BLaER1 treated with 17β-estradiol and CSF1 and Interleukin-3, amounts not matched to agents 10 nM and 100 nM (cell line): ENCODE measurements around the gene OR13C3.
A peak's percentile ranks its signal among the peaks of the same experiment; 100 is the strongest.

Source experiments
- H3K27ac ChIP-seq, 11 experiments: shearing (Covaris generic); formaldehyde crosslinking; 2 replicates each; pipeline ENCODE4 v1.8.1; 2022
- H3K27me3 ChIP-seq, 11 experiments: shearing (Covaris generic); formaldehyde crosslinking; 2 replicates each; pipeline ENCODE4 v1.8.1; 2022
- H3K36me3 ChIP-seq, 11 experiments: shearing (Covaris generic); formaldehyde crosslinking; 2 replicates each; pipeline ENCODE4 v1.8.1; 2022
- H3K4me1 ChIP-seq, 10 experiments: shearing (Covaris generic); formaldehyde crosslinking; 2 replicates each; pipeline ENCODE4 v1.8.1; 2022
- H3K4me2 ChIP-seq, 11 experiments: shearing (Covaris generic); formaldehyde crosslinking; 2 replicates each; pipeline ENCODE4 v1.8.1; 2022
- H3K4me3 ChIP-seq, 10 experiments: shearing (Covaris generic); formaldehyde crosslinking; 2 replicates each; pipeline ENCODE4 v1.8.1; 2022
- H3K9ac ChIP-seq, 11 experiments: shearing (Covaris generic); formaldehyde crosslinking; 2 replicates each; pipeline ENCODE4 v1.8.1; 2022
- H3K9me3 ChIP-seq, 11 experiments: shearing (Covaris generic); formaldehyde crosslinking; replicated peaks in 1 of 11; 2 replicates each; pipeline ENCODE4 v1.8.1; 2022
- H4K20me1 ChIP-seq, 11 experiments: shearing (Covaris generic); formaldehyde crosslinking; 2 replicates each; pipeline ENCODE4 v1.8.1; 2022
- Cebpa-rat ChIP-seq, 11 experiments: shearing (Covaris generic); IDR thresholded peaks; 2 replicates each; pipeline ENCODE4 v1.8.1; 2022

OR13C3 gene

DNA sequence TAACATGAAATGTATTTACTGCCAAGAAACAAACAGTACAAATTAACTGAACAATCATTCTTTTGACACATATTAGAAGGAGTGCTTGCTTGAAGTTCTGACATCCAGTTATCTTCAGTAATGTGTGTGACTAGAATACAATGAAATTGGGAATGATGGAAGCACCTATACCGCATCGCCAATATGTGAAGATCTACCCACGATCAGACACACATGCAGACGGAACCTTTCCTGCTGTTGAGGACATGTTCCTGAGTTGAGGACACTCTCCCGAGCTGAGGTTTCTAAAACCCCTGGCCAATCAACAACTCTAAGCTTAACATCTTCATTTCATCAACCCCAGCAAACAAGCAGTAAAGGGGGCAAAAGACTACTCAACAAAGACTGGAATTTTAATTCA, at the start of gene OR13C3:
Gene OR13C3 (minus strand): TSS at position 101 of the 400 bp plus-strand sequence. CDS start 133 bp downstream, outside the sequence.
- no peak for TF ChIP-seq Cebpa-rat (IDR thresholded peaks at IDR 0.05)
- no peak within 1 kb of the TSS for H3K4me3 ChIP-seq
- H3K4me2 ChIP-seq, result no peak within 1 kb of the TSS
- H3K9ac ChIP-seq, result no peak within 1 kb of the TSS
- H3K27me3 ChIP-seq, result no peaks in the 10 kb centered on the region
- H3K27ac ChIP-seq, result no peak within 1 kb of the TSS
- H3K9me3 ChIP-seq, result no peaks in the 10 kb centered on the region
- H3K36me3 ChIP-seq, result no peaks in the 10 kb centered on the region
- H3K4me1 ChIP-seq, result no peaks in the 10 kb centered on the region
- H4K20me1 ChIP-seq, result no peaks in the 10 kb centered on the region

DNA sequence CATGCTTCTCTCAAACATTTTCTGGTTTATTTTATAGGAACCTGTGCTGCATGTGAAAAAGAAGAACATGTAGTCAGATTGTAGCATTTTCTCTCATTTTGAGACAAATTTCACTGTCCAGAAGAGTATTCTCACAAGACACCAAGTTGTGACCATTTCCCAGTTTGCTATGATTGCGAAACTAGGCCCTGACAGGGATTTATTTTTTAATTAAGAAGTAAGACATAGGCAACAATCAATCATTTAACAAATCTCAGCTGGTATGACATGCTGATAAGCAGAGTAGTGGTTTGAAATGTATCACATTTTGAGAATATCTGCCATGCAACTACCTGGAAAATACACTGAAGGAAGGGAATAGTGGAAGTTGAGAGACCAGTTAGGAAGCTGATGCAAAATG, 43.9 kb upstream of the OR13C3 start:
- no peak overlapping the region for H3K9ac ChIP-seq
- H3K4me1 ChIP-seq, result no peaks in the 10 kb centered on the region
- H4K20me1 ChIP-seq, result no peaks in the 10 kb centered on the region
- peak in 1 of 11 experiments; percentile 13; a peak in 1 of 22 replicates for TF ChIP-seq Cebpa-rat (IDR thresholded peaks at IDR 0.05)
- no peaks in the 10 kb centered on the region for H3K9me3 ChIP-seq
- H3K4me2 ChIP-seq, result no peak overlapping the region
- H3K27ac ChIP-seq, result no peak overlapping the region
- no peak overlapping the region for H3K4me3 ChIP-seq
- H3K36me3 ChIP-seq, result no peaks in the 10 kb centered on the region
- no peaks in the 10 kb centered on the region for H3K27me3 ChIP-seq

DNA sequence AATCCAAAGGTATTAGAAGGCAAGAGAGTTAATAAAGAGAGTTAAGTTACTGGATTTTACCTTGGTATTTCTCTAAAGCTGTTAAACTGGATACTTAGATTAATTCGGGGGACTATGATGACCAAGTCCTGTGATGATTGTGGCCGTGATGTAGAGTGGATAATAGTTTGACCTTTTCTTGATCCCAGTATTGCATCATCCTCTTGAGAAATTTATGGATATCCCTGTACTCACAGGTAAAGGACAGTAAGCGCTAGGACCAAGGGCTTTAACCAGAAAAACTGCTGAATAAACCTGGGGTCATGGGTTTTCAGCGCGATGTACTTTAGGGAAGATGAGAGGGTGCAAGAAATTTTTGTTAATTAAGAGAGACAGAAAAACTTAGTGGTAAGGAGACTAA, 40.6 kb upstream of the OR13C3 start:
- TF ChIP-seq Cebpa-rat (IDR thresholded peaks at IDR 0.05), result peak in 3 of 11 experiments; percentile 14 to 52 (median 29); a peak in 3 of 22 replicates
- H3K9me3 ChIP-seq, result peaks cover 0 to 16% (median 4%) of the 10 kb centered on the region in 11 experiments; a peak in 7 of 22 replicates
- no peak overlapping the region for H3K4me2 ChIP-seq
- no peaks in the 10 kb centered on the region for H3K27me3 ChIP-seq
- H3K4me1 ChIP-seq, result no peaks in the 10 kb centered on the region
- no peak overlapping the region for H3K9ac ChIP-seq
- H4K20me1 ChIP-seq, result no peaks in the 10 kb centered on the region
- no peak overlapping the region for H3K4me3 ChIP-seq
- no peak overlapping the region for H3K27ac ChIP-seq
- H3K36me3 ChIP-seq, result no peaks in the 10 kb centered on the region

DNA sequence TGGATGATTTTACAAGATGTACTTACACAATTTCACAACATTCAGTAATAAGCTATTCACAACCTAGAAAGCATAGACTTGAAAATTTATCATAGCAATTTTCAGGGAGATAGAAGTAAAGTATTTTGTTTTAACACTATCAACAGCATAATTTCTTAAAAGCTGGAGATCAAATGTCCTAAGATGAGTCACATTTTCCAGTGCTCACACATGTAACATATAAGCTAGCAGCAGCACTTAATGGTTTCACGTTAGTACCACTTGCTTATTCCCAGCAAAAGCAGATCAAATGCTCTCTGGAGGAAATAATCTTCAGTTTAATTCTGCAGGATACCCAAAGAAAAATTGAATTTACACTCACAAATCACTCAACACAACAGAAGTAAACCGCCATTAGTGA, 38.8 kb upstream of the OR13C3 start:
- H3K9ac ChIP-seq, result no peak overlapping the region
- H4K20me1 ChIP-seq, result no peaks in the 10 kb centered on the region
- no peaks in the 10 kb centered on the region for H3K27me3 ChIP-seq
- H3K4me1 ChIP-seq, result no peaks in the 10 kb centered on the region
- H3K4me3 ChIP-seq, result no peak overlapping the region
- no peak for TF ChIP-seq Cebpa-rat (IDR thresholded peaks at IDR 0.05)
- peaks cover 0 to 22% (median 4%) of the 10 kb centered on the region in 11 experiments; a peak in 7 of 22 replicates for H3K9me3 ChIP-seq
- H3K4me2 ChIP-seq, result no peak overlapping the region
- H3K27ac ChIP-seq, result no peak overlapping the region
- H3K36me3 ChIP-seq, result no peaks in the 10 kb centered on the region

DNA sequence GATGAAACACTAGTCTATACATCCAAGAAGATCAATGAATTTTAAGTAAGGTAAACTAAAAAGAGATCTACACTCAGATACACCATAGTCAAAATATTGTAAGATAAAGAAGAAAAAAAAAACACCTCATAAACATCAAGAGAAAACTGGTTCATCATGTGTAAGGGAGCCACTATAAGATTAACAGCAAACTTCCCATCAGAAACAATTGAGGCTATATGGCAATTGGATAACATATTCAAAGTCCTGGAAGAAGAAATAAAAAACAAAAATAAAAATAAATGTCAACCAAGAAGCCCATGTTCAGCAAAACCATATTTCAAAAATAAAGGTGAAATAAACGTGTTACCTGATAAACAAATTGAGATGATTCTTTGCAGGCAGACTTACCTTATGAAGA, 36.0 kb upstream of the OR13C3 start:
- no peaks in the 10 kb centered on the region for H3K36me3 ChIP-seq
- no peak overlapping the region for H3K4me2 ChIP-seq
- TF ChIP-seq Cebpa-rat (IDR thresholded peaks at IDR 0.05), result no peak
- no peaks in the 10 kb centered on the region for H3K4me1 ChIP-seq
- H3K27me3 ChIP-seq, result no peaks in the 10 kb centered on the region
- H3K9me3 ChIP-seq, result peaks cover 0 to 22% (median 4%) of the 10 kb centered on the region in 11 experiments; a peak in 7 of 22 replicates
- H4K20me1 ChIP-seq, result no peaks in the 10 kb centered on the region
- no peak overlapping the region for H3K9ac ChIP-seq
- no peak overlapping the region for H3K4me3 ChIP-seq
- no peak overlapping the region for H3K27ac ChIP-seq

DNA sequence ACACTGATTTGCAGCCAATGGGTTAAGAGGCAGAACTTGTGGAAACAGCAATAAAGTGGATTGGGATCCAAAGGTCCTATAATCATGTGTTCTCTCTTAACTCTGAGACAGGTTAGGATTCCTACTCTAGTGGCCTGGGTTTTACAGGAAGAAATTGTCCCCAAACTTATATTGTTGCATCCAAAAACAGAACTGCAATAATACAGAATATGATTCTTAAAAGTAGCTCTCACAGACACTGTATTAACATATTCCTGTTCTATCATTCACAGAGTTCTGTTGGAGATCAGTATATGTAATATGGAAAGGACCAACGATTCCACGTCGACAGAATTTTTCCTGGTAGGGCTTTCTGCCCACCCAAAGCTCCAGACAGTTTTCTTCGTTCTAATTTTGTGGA, 32.2 kb upstream of the OR13C3 start, which contains the start of gene OR13C8:
Gene OR13C8 (plus strand): TSS at position 301 of the 400 bp plus-strand sequence. CDS start 0 bp downstream, at position 301.
- H3K4me3 ChIP-seq, result no peak within 1 kb of the TSS
- no peaks in the 10 kb centered on the region for H3K27me3 ChIP-seq
- no peaks in the 10 kb centered on the region for H3K4me1 ChIP-seq
- H3K4me2 ChIP-seq, result no peak within 1 kb of the TSS
- no peak for TF ChIP-seq Cebpa-rat (IDR thresholded peaks at IDR 0.05)
- peaks cover 0 to 22% (median 4%) of the 10 kb centered on the region in 11 experiments; a peak in 7 of 22 replicates for H3K9me3 ChIP-seq
- H3K36me3 ChIP-seq, result no peaks in the 10 kb centered on the region
- no peak within 1 kb of the TSS for H3K27ac ChIP-seq
- H4K20me1 ChIP-seq, result no peaks in the 10 kb centered on the region
- no peak within 1 kb of the TSS for H3K9ac ChIP-seq

DNA sequence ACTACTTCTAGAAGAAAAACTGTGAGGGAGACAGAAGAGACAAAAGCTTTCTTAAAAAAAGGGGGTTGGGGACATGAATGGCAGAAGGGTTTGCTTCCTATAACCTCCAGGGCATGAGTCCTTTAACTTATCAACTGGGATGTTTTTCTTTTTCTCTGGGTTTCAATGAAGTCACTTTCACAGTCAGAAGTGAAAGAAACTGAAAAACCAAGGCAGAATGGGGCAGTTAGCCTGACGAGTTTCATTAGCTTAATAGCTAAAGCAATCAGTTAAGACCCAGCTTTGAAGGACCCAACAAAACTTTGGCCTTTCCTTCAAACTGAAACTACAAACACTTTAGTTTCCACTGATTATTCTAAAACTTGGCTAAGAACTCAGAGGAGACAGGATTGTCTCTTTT, 27.7 kb upstream of the OR13C3 start:
- H3K4me2 ChIP-seq, result no peak overlapping the region
- no peak overlapping the region for H3K4me3 ChIP-seq
- H3K27me3 ChIP-seq, result no peaks in the 10 kb centered on the region
- H3K9me3 ChIP-seq, result peaks cover 0 to 2% (median 0%) of the 10 kb centered on the region in 11 experiments; a peak in 1 of 22 replicates
- H3K9ac ChIP-seq, result no peak overlapping the region
- TF ChIP-seq Cebpa-rat (IDR thresholded peaks at IDR 0.05), result no peak
- H3K27ac ChIP-seq, result no peak overlapping the region
- H3K36me3 ChIP-seq, result no peaks in the 10 kb centered on the region
- no peaks in the 10 kb centered on the region for H3K4me1 ChIP-seq
- no peaks in the 10 kb centered on the region for H4K20me1 ChIP-seq

DNA sequence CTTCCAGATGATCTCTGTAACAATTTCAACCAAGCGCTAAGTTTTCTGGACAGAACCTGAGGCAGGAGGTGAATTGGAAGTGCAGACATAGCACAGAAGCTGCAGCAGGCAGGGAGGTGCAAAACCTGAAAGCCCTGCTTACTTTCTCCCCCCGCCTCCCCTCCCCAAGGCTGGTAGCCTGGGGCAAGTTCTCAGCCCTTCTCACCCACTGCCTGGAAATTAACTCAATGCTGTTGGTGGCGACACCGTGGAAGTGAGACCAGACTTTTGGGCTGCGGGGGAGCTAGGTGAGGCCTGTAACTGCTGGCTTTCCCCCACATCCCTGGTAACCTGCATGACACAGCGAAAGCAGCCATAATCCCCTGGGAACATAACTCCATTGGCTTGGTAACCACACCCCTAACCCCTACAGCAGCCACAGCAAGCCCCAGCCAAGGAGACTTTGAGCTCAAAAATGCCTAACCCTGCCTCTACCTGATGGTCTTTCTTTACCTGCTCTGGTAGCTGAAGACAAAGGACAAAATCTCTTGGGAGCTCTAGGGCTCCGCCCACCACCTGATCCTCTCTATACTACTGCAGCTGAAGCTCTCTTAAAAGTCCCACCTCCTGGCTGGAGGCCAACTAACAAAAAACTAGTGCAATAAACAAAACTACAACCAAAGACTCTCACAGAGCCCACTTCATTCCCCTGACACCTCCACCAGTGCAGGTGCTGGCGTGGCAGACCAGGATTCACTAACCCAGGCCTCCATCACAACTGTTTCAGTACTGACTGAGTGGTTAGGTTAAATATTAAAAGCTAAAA, 20.4 kb upstream of the OR13C3 start:
- Histone ChIP-seq H3K4me1 (no peaks in the 10 kb centered on the region), H3K27me3 (no peaks in the 10 kb centered on the region), H3K36me3 (no peaks in the 10 kb centered on the region), H3K9ac (no peak overlapping the region), H3K4me3 (no peak overlapping the region), H3K4me2 (no peak overlapping the region), H4K20me1 (no peaks in the 10 kb centered on the region), H3K9me3 (peaks cover 0 to 18% (median 7%) of the 10 kb centered on the region in 11 experiments; a peak in 8 of 22 replicates), H3K27ac (no peak overlapping the region)
- TF ChIP-seq Cebpa-rat (IDR thresholded peaks at IDR 0.05), result no peak

DNA sequence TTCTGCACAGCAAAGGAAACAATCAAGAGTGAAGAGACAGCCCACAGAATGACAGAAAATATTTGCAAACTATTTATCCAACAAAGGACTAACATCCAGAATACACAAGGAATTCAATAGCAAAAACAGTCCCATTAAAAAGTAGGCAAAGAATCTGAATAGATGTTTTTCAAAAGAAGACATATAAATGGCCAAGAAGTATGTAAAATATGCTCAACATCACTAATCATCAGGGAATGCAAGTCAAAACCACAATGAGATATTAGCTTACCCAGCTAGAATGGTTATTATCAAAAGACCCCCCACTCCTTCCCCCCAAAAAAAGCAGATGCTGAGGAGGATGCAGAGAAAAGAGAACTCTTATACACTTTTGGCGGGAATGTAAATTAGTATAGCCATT, 18.9 kb upstream of the OR13C3 start:
- Histone ChIP-seq H3K9me3 (peaks cover 0 to 18% (median 7%) of the 10 kb centered on the region in 11 experiments; a peak in 8 of 22 replicates), H3K36me3 (no peaks in the 10 kb centered on the region), H4K20me1 (no peaks in the 10 kb centered on the region), H3K4me2 (no peak overlapping the region), H3K9ac (no peak overlapping the region), H3K4me3 (no peak overlapping the region), H3K27me3 (no peaks in the 10 kb centered on the region), H3K4me1 (no peaks in the 10 kb centered on the region), H3K27ac (no peak overlapping the region)
- no peak for TF ChIP-seq Cebpa-rat (IDR thresholded peaks at IDR 0.05)

DNA sequence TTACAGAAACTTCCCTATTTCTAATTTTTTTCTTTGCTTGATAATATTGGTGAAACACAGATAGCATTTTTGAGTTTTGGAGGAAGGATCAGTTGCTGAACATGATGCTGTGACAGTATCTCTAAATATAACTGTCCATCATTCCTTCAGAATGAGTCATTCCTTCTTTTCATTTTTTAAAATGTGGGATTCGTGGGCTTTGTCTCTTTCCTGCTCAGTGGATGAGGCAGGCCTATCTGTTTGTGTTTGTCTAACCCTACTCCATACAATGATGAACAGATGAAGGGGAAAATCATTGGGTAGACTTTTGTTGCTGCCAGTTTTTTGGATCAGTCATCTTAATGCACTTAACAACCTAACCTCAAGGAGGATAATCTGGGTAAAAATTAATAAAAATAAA, 16.6 kb upstream of the OR13C3 start:
- Histone ChIP-seq H3K36me3 (no peaks in the 10 kb centered on the region), H3K4me3 (no peak overlapping the region), H3K4me1 (no peaks in the 10 kb centered on the region), H4K20me1 (no peaks in the 10 kb centered on the region), H3K27me3 (no peaks in the 10 kb centered on the region), H3K9me3 (peaks cover 0 to 10% (median 0%) of the 10 kb centered on the region in 11 experiments; a peak in 5 of 22 replicates), H3K4me2 (no peak overlapping the region), H3K9ac (no peak overlapping the region), H3K27ac (no peak overlapping the region)
- no peak for TF ChIP-seq Cebpa-rat (IDR thresholded peaks at IDR 0.05)
